Left hindlimb (tissue), 1 donor: Measurements from ENCODE around the gene NSD1.
"Not testable (repeated sequence)": the region's sequence is repeated elsewhere in the genome, so short reads cannot be mapped to it uniquely, and the experiment has no call there.

ENCODE experiments used
- DNase-seq: peaks from one replicate; pipeline ENCODE4 v3.0.0-alpha.2; 2018

The NSD1 gene

GRCh38 chr5:177177847-177178437 lies 44.4 kb downstream of the NSD1 start:
- not testable (repeated sequence) for DNase-seq

GRCh38 chr5:177178733-177179304 lies 45.2 kb downstream of the NSD1 start:
- DNase-seq: no peak

- no peak for DNase-seq
These were observed 45.9 kb downstream of the NSD1 start for GRCh38 chr5:177179431-177179830.

DNA sequence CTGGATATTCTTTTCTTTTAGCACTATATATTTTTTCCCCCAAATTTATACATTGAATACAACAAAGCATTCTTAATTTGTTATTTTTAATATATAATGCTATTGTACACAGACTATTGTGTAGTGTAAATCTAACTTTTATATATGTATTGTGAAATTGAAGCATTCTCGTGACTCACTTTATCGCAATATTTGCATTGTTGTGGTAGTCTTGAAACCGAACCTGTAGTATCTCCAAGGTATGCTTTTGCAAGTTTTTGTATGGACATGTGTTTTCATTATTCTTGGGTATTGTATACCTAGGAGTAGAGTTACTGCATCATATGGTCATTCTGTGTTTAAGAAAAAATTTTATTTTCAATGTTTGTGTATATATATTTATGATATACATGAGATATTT lies 49.6 kb downstream of the NSD1 start:
- no peak for DNase-seq

GRCh38 chr5:177183766-177184360 lies 50.3 kb downstream of the NSD1 start:
- DNase-seq: no peak

DNA sequence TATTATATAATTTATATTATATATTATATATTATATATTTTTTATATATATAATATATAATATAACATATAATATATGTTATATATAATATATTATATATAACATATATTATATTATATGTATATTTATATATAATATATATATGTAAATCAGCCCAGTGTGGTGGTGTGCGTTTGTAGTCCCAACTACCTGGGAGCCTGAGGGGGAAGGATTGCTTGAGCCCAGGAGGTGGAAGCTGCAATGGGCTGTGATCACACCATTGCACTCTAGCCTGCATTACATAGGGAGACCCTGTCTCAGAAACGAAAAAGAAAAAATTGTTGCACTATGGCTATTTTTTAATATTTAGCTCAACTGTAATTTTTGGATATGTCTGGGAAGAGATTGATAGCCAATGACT lies 52.4 kb downstream of the NSD1 start:
- no peak for DNase-seq

GRCh38 chr5:177186645-177187044 lies 53.1 kb downstream of the NSD1 start:
- DNase-seq: no peak

- no peak for DNase-seq
These were observed 55.2 kb downstream of the NSD1 start for GRCh38 chr5:177188775-177189174.

- DNase-seq: no peak
These were observed 55.8 kb downstream of the NSD1 start for GRCh38 chr5:177189416-177189815.

DNA sequence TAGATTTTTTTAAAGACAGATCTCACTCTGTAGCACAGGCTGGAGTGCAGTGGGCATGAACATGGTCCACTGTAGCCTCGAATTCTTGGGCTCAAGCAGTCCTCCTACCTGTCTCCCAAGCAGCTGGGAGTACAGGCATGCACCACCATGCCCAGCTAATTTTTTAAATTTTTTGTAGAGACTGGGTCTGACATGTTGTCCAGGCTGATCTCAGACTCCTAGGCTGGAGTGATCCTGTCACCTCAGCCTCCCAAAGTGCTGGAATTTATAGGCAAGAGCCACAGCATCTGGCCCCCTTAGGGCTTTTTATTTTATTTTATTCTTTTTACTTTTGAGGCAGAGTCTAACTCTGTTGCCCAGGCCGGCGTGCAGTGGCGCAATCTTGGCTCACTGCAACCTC lies 56.4 kb downstream of the NSD1 start:
- no peak for DNase-seq

GRCh38 chr5:177194268-177194667 lies 60.7 kb downstream of the NSD1 start:
- no peak for DNase-seq

- no peak for DNase-seq
These were observed 61.9 kb downstream of the NSD1 start for GRCh38 chr5:177195307-177195952.

DNA sequence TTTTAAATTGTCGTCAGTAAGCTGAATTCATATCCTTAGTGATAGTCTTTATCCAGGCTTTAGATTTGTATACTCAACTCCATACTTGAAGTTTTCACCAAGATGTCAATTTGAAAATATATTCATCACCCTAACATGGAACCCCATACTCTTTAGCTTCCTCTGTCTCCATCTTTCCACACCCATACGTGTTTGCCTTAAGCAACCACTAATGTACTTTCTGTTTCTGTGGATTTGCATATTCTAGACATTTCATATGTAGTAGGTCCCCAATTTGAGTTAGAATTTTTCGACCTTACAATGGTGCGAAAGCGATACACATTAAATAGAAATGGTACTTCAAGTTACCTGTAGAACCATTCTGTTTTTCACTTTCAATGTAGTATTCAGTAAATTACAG lies 65.2 kb downstream of the NSD1 start:
- no peak for DNase-seq

GRCh38 chr5:177204281-177204680 lies 70.7 kb downstream of the NSD1 start:
- DNase-seq: no peak

DNA sequence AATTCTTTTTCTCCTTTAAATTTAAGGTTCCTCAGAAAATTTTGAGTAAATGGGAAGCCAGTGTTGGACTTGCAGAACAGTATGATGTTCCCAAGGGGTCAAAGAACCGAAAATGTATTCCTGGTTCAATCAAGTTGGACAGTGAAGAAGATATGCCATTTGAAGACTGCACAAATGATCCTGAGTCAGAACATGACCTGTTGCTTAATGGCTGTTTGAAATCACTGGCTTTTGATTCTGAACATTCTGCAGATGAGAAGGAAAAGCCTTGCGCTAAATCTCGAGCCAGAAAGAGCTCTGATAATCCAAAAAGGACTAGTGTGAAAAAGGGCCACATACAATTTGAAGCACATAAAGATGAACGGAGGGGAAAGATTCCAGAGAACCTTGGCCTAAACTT lies 76.0 kb downstream of the NSD1 start:
- DNase-seq: no peak

- DNase-seq: no peak
These were observed 78.7 kb downstream of the NSD1 start for GRCh38 chr5:177212242-177212641.

GRCh38 chr5:177220576-177220975 lies 87.0 kb downstream of the NSD1 start:
- DNase-seq: no peak

DNA sequence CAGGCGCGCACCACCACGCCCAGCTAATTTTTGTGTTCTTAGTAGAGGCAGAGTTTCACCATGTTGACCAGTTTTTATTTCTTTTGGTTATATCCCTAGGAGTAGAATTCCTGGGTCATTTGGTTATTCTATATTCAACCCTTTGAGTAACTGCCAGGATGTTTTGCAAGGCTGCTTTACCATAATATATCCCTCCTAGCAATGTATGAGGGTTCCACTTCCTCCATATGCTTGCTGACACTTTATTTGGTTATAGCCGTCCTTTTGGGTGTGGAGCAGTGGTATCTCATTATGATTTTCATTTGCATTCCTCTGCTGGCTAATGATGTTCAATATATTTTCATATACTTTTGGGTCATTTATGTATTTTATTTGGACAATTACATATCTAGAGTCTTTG lies 88.7 kb downstream of the NSD1 start:
- no peak for DNase-seq

- DNase-seq: no peak
These were observed 92.2 kb downstream of the NSD1 start for GRCh38 chr5:177225798-177226197.

- DNase-seq: no peak
These were observed 93.3 kb downstream of the NSD1 start for GRCh38 chr5:177226860-177227259.

- no peak for DNase-seq
These were observed 95.2 kb downstream of the NSD1 start for GRCh38 chr5:177228751-177229150.

GRCh38 chr5:177230660-177231059 lies 97.1 kb downstream of the NSD1 start:
- DNase-seq: no peak

DNA sequence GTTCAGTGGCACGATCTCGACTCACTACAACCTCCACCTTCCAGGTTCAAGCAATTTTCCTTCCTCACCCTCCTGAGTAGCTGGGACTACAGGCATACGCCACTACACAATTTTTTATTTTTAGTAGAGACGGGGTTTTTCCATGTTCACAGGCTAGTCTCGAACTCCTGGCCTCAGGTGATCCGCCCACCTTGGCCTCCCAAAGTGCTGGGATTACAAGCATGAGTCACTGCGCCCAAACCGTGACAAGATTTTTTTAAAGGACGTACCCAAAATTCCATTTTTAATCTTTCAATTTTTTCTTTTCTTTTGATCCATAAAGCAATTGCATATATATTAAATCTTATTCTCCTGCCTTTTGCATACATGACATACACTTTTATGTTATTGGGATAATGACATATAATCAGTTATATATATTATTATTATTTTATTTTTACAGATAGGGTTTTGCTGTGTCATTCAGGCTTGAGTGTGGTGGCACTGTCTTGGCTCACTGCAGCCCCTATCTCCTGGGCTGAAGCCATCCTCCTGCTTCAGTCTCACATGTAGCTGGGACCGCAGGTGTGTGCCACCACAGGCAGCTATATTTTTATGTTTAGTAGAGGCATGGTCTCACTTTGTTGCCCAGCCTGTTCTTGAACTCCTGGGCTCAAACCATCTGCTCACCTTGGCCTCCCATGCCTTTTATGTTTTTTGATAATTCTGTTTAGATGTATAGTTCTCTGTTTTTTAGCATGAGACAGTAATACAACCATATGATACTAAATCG lies 98.1 kb downstream of the NSD1 start:
- DNase-seq: no peak

GRCh38 chr5:177232358-177232757 lies 98.8 kb downstream of the NSD1 start:
- DNase-seq: no peak
